Pulmonary artery endothelial cell (primary cell): ENCODE measurements around the gene GALP. TPM values are rescaled to one million over a fixed set of nuclear protein-coding genes. Genes with fewer than 3 reads are reported as not detected.
"Not testable (repeated sequence)": the region's sequence is repeated elsewhere in the genome, so short reads cannot be mapped to it uniquely, and the experiment has no call there.

Experiments used
- DNase-seq: peaks from one replicate; pipeline ENCODE4 v3.0.0-alpha.2; 2011; ENCODE audit warnings: low read depth, low spot score
- total RNA-seq: library from RNA; depleted of rRNA; stranded (reverse); fragments of >200 nt; gene quantifications from 2 replicates; pipeline ENCODE4 v1.2.3, GENCODE V29; 2014

The GALP gene
- total RNA-seq, 1 donor from 2014 or later, result not detected

GRCh38 chr19:56191115-56191514 is 15.3 kb downstream of the GALP start:
- no peak for DNase-seq

DNA sequence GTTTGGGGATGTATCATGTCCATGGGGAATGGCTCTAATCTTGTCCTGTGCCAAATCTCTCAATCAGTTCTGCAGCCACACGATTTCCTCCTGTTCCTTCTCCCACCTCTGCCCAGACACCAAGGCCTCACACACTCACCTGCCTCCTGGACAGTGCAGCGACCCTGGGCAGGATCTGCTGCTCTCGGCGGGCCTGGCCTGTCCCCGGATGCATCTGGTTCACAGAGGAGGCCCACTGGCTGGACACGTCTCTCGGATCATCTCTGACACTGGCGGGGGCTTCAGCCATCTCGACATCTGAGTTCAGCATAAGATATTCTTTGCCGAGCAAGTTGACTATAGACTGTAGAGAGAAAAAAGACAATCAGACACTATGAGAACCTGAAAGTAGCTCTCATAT is 15.9 kb downstream of the GALP start:
- no peak for DNase-seq

- no peak for DNase-seq
Measured at GRCh38 chr19:56193981-56194640, 18.3 kb downstream of the GALP start.

DNA sequence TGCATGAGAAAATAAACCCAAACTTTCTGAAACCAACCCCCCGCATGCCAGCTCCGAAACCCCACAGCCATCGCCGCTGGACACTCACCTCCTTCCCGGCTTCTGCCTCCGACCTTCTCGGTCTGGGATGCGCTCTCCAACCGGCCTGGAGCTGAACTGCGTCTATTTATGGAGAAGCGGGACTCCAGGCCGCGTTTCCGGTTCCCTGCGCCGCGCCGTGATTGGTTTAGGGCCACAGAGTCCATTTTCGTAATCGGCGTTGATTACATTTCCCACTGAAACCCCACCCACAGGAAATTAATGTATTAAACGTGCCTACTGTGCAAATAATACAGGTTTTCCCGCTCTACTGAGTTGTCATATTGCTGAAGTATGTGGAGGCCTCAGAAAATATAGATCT is 21.8 kb downstream of the GALP start, which contains the start of gene ZSCAN5B:
Gene ZSCAN5B (minus strand): TSS at position 138 of the 400 bp plus-strand sequence. CDS start 4,731 bp downstream, outside the sequence.
- not testable (repeated sequence) for DNase-seq

DNA sequence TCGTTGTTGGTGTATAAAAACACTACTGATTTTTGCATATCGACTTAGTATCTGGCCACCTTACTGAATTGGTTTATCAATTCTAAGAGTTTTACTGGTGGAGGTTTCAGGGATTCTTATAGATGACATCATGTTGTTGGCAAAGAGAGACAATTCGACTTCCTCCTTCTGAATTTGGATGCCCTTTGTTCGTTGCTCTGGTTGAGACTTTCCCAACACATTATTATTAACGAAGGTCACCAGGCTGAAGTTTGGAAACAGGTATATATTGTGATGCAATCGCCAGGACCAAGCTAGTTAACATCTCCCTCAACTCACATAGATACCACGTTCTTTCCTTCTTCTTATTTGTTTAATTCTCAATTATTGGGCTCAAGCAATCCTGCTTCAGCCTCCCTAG is 23.9 kb downstream of the GALP start:
- no peak for DNase-seq

GRCh38 chr19:56201973-56202372 is 26.2 kb downstream of the GALP start, which contains the start of gene ZSCAN5C:
TSS of gene ZSCAN5C (plus strand) at chr19:56202273. CDS start at chr19:56205914, 3,641 bp downstream.
- DNase-seq, result no peak

GRCh38 chr19:56207581-56207980 is 31.8 kb downstream of the GALP start:
- DNase-seq, result not testable (repeated sequence)

GRCh38 chr19:56209091-56209490 is 33.3 kb downstream of the GALP start:
- no peak for DNase-seq

GRCh38 chr19:56210036-56210435 is 34.2 kb downstream of the GALP start:
- DNase-seq, result not testable (repeated sequence)

DNA sequence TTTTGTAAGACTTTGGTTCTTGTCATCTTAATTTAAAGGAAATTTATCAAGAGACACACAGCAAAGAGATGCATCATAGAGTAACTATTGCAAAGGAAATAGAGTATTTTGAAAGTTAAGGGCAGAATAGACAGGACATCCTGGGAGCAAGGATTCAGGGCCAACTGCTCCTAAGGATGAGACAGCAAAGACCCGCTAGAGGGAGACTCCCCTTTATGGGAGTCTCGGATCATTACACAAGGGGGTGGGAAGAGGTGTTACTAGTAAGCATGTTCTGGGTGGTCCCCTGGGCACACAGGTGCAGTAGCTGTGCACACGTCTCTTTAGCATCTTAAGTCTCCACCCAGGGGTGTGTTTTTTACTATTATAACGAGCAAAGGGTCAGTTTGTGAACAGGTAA is 35.9 kb downstream of the GALP start:
- no peak for DNase-seq

GRCh38 chr19:56217039-56217949 is 41.5 kb downstream of the GALP start:
- no peak for DNase-seq

DNA sequence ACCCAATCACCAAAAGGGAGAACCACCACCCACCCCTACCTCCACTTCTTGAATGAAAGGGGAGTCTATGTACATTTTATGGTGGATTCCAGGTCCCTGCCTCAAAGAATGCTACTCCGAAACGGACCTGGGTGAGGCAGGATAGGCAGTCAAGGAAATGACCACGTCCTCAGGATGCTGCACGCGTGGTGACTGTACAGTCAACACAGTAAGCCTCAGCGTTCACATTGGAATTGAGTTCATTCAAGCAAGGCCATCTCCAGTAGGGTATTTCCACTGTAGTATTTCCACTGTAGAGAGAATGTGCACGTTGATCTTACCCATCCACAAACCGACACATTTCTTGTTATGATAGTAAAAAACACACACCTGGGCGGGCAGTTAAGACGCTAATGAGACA is 43.2 kb downstream of the GALP start:
- DNase-seq, result no peak

GRCh38 chr19:56221442-56221841 is 45.6 kb downstream of the GALP start:
- DNase-seq, result not testable (repeated sequence)

- no peak for DNase-seq
Measured at GRCh38 chr19:56221851-56222250, 46.0 kb downstream of the GALP start.

GRCh38 chr19:56222901-56223300 is 47.1 kb downstream of the GALP start:
- DNase-seq, result no peak

GRCh38 chr19:56223481-56223880 is 47.7 kb downstream of the GALP start:
- DNase-seq, result no peak

Other genes starting within 250 kb of the GALP start
- not detected in 2 replicates for gene NLRP13, start 243.7 kb upstream of the GALP start, total RNA-seq
- not detected in 2 replicates for gene NLRP8, start 228.2 kb upstream of the GALP start, total RNA-seq
- not detected in 2 replicates for gene NLRP5, start 189.2 kb upstream of the GALP start, total RNA-seq
- gene ZNF787, start 54.7 kb upstream of the GALP start, total RNA-seq, result 36.5 and 39.2 TPM in 2 replicates
- gene ZNF444, start 34.7 kb upstream of the GALP start, total RNA-seq, result 15.5 and 16.0 TPM in 2 replicates
- not detected in 2 replicates for gene ZSCAN5B, start 21.8 kb downstream of the GALP start, total RNA-seq
- not detected in 2 replicates for gene ZSCAN5C, start 26.3 kb downstream of the GALP start, total RNA-seq
- gene EDDM13, start 96.7 kb downstream of the GALP start, total RNA-seq, result 0.21 and 0.46 TPM in 2 replicates
- gene ZSCAN5A, start 138.8 kb downstream of the GALP start, total RNA-seq, result 5.1 and 7.3 TPM in 2 replicates
- gene ZNF582, start 217.5 kb downstream of the GALP start, total RNA-seq, result 1.7 and 2.3 TPM in 2 replicates
- 3.2 and 6.3 TPM in 2 replicates for gene ZNF583, start 228.3 kb downstream of the GALP start, total RNA-seq